Endothelial cell of umbilical vein (primary cell): ENCODE measurements around the gene SMAD6.
A peak's percentile ranks its signal among the peaks of the same experiment; 100 is the strongest.

Source experiments
- EZH2 ChIP-seq: IDR thresholded peaks from 2 replicates; pipeline ENCODE4 v1.6.1; 2012; ENCODE audit warnings: borderline replicate concordance, low read depth, mild to moderate bottlenecking, moderate library complexity, low read length, inconsistent platforms; ENCODE audit not compliant: severe bottlenecking
- FOS ChIP-seq: IDR thresholded peaks from 2 replicates; pipeline ENCODE4 v1.6.1; 2011; ENCODE audit warnings: mild to moderate bottlenecking, low read length, moderate library complexity, borderline replicate concordance; ENCODE audit not compliant: insufficient read depth
- GATA2 ChIP-seq: IDR thresholded peaks from 2 replicates; pipeline ENCODE4 v1.7.0; 2011; ENCODE audit warnings: low read depth, mild to moderate bottlenecking, moderate library complexity, mixed read lengths, low read length; ENCODE audit not compliant: insufficient read length, insufficient read depth
- POLR2A ChIP-seq: IDR thresholded peaks from 2 replicates; pipeline ENCODE4 v1.6.1; 2012; ENCODE audit warnings: low read depth, mild to moderate bottlenecking, control low read depth, low read length
- POLR2AphosphoS5 ChIP-seq: IDR thresholded peaks from 2 replicates; pipeline ENCODE4 v1.6.1; 2012; ENCODE audit warnings: low read depth, mild to moderate bottlenecking, control low read depth, low read length, moderate library complexity; ENCODE audit not compliant: insufficient read depth
- TF ChIP-seq, protein P1 (sequence below), 2 donors: IDR thresholded peaks; 1 replicate in 1 of 2; 2 replicates in 1 of 2; pipeline ENCODE4 v1.5.1; 2011; ENCODE audit warnings: low read length in 2 of 2, mild to moderate bottlenecking in 2 of 2, moderate library complexity in 2 of 2, control low read depth in 1 of 2, inconsistent platforms in 1 of 2, low read depth in 1 of 2; ENCODE audit not compliant: insufficient read depth in 1 of 2; ENCODE audit errors: extremely low read depth in 1 of 2
- TF ChIP-seq, protein P2 (sequence below): IDR thresholded peaks from 2 replicates; pipeline ENCODE4 v1.6.1; 2011; ENCODE audit not compliant: insufficient read depth, insufficient read length

DNA sequence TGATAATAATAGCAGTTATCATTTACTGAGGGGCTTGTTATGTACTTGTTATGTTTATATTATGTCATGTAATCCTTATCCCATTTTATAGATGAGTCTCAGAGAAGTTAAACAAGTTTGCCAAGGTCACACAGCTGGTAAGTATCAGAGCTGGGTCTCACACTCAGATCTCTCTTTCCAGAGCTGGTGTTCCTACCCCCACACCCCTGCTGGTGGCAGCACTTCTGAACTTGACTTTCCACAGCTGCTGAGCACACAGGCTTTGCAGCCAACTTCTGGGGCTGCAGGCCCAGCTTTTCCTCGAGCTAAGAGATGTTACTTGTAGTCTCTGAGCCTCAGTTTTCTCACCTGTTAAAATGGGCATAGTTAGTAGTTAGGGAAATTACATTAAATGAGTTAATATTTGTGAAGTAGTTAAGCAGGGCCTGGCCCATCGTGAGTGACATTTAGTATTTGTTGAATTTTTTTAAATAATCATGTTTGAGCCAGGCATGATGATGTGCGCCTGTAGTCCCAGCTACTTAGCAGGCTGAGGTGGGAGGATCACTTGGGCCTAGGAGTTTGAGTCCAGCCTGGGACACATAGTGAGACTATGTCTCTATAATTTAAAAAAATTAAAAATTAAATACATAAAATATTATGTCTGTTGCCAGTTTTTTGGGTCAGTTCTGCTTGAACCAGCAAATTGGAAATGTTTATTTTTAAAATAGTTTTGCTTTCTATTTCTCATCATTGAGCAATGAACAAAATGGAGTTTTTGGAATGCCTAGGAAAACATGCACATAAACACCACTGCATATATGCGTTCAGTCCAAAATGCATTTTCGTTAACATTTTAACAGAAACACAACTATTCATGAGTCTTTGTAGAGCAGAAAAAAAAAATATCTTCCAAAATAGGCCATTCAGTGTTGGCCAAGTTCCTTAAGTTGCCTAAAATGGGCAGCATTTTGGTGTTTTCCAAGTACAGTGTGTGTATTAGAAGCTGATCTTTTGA lies 87.3 kb downstream of the SMAD6 start:
- TF ChIP-seq, protein P1, sequence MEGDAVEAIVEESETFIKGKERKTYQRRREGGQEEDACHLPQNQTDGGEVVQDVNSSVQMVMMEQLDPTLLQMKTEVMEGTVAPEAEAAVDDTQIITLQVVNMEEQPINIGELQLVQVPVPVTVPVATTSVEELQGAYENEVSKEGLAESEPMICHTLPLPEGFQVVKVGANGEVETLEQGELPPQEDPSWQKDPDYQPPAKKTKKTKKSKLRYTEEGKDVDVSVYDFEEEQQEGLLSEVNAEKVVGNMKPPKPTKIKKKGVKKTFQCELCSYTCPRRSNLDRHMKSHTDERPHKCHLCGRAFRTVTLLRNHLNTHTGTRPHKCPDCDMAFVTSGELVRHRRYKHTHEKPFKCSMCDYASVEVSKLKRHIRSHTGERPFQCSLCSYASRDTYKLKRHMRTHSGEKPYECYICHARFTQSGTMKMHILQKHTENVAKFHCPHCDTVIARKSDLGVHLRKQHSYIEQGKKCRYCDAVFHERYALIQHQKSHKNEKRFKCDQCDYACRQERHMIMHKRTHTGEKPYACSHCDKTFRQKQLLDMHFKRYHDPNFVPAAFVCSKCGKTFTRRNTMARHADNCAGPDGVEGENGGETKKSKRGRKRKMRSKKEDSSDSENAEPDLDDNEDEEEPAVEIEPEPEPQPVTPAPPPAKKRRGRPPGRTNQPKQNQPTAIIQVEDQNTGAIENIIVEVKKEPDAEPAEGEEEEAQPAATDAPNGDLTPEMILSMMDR (IDR thresholded peaks at IDR 0.05; ENCODE audit: extremely low read depth in 1 of 2, insufficient read depth in 1 of 2, low read depth in 1 of 2, low read length in 2 of 2) = peak; percentile 54 to 67
- TF ChIP-seq POLR2AphosphoS5 (no peak), EZH2 (no peak), POLR2A (no peak), GATA2 (no peak), FOS (no peak)
- TF ChIP-seq, protein P2, sequence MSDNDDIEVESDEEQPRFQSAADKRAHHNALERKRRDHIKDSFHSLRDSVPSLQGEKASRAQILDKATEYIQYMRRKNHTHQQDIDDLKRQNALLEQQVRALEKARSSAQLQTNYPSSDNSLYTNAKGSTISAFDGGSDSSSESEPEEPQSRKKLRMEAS = no peak
